ENCODE results near the gene CMIP.
A peak's percentile ranks its signal among the peaks of the same experiment; 100 is the strongest.

The CMIP gene

DNA sequence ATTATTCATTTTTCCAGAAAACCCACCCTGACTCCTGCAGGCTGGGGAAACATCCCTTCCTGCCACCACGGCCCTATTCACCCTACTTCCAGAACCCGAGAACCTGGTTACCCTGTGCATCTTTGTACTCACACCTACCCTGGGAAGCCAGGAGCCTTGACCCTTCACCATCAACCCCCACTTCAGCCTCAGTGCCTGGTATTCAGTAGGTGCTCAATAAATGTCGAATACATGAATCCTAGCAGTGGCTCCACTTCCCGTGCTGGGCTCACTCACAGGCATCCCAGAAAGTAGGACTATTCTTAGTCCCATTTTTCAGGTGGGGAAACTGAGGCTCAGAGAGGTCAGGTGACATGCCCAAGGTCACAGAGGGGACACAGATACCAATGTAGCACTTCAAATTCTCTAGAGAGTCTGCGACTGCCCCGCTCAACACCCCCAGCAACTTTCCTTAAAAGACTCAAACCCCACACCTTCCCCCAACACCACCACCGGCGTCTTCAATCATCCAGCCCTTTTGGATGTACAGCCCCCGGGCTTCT lies 36.1 kb upstream of the CMIP start:
- TF ChIP-seq EZH2 (IDR thresholded peaks at IDR 0.05; ENCODE audit: borderline replicate concordance, low read depth, low read length, severe bottlenecking) = no peak
- TF ChIP-seq, protein P1, sequence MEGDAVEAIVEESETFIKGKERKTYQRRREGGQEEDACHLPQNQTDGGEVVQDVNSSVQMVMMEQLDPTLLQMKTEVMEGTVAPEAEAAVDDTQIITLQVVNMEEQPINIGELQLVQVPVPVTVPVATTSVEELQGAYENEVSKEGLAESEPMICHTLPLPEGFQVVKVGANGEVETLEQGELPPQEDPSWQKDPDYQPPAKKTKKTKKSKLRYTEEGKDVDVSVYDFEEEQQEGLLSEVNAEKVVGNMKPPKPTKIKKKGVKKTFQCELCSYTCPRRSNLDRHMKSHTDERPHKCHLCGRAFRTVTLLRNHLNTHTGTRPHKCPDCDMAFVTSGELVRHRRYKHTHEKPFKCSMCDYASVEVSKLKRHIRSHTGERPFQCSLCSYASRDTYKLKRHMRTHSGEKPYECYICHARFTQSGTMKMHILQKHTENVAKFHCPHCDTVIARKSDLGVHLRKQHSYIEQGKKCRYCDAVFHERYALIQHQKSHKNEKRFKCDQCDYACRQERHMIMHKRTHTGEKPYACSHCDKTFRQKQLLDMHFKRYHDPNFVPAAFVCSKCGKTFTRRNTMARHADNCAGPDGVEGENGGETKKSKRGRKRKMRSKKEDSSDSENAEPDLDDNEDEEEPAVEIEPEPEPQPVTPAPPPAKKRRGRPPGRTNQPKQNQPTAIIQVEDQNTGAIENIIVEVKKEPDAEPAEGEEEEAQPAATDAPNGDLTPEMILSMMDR (IDR thresholded peaks at IDR 0.05; ENCODE audit: borderline replicate concordance, extremely low read depth, low read length, poor library complexity, severe bottlenecking) = no peak
- no peak overlapping the region for H3K9ac ChIP-seq (ENCODE audit: low read depth, low read length)
- H2AFZ ChIP-seq (ENCODE audit: low read depth, low read length) = no peak overlapping the region
- H3K4me3 ChIP-seq (ENCODE audit: low read depth in 1 of 2, low read length in 2 of 2) = no peak overlapping the region
- H4K20me1 ChIP-seq (ENCODE audit: insufficient read depth, low read length) = no peaks in the 10 kb centered on the region
- H3K27ac ChIP-seq (ENCODE audit: low read length) = no peak overlapping the region
- no peaks in the 10 kb centered on the region for H3K9me3 ChIP-seq (ENCODE audit: insufficient read depth, low read length, severe bottlenecking)
- ATAC-seq (ENCODE audit: insufficient read depth, low read depth) (no peak), DNase-seq (no peak)
- H3K79me2 ChIP-seq (ENCODE audit: insufficient read depth, low read length) = no peaks in the 10 kb centered on the region
- peaks cover 12% of the 10 kb centered on the region for H3K4me1 ChIP-seq (ENCODE audit: insufficient read depth, low read length)
- no peak overlapping the region for H3K4me2 ChIP-seq (ENCODE audit: insufficient read depth, low read length)
- no peaks in the 10 kb centered on the region for H3K27me3 ChIP-seq (ENCODE audit: insufficient read depth, low read length, poor library complexity)
- no peaks in the 10 kb centered on the region for H3K36me3 ChIP-seq (ENCODE audit: insufficient read depth, low read length)

DNA sequence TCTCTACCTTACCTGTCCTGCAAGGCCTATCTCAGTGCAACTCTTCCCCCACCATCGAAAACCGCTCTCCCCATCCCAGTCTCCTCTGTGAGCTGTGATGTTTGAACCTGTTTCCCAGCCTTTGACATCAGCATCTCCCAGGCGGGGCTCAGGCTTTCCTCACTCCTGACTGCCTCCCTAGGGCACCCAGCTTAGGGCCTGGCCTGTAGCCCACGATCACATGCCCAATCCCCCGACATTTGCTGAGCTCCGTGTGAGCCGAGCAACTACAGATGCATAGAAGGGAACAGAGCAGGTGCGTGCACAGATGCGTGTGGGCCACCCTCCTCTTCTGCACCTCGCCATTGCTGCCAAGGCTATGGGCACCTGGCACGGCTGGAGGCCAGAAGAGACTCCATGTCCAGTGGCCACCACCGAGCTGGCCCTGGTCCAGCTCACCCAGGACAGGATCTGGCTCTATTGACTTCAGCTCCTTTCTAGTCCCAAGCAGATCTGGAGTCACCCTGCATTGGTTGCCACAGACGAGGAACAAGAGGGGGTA lies 35.5 kb upstream of the CMIP start:
- H3K9ac ChIP-seq (ENCODE audit: low read depth, low read length) = no peak overlapping the region
- H3K79me2 ChIP-seq (ENCODE audit: insufficient read depth, low read length) = no peaks in the 10 kb centered on the region
- no peak overlapping the region for H3K4me3 ChIP-seq (ENCODE audit: low read depth in 1 of 2, low read length in 2 of 2)
- no peaks in the 10 kb centered on the region for H3K27me3 ChIP-seq (ENCODE audit: insufficient read depth, low read length, poor library complexity)
- no peak overlapping the region for H3K27ac ChIP-seq (ENCODE audit: low read length)
- H3K36me3 ChIP-seq (ENCODE audit: insufficient read depth, low read length) = no peaks in the 10 kb centered on the region
- no peak for TF ChIP-seq EZH2 (IDR thresholded peaks at IDR 0.05; ENCODE audit: borderline replicate concordance, low read depth, low read length, severe bottlenecking)
- TF ChIP-seq, protein P1 (IDR thresholded peaks at IDR 0.05; ENCODE audit: borderline replicate concordance, extremely low read depth, low read length, poor library complexity, severe bottlenecking) = no peak
- ATAC-seq (ENCODE audit: insufficient read depth, low read depth) (no peak), DNase-seq (no peak)
- H3K4me1 ChIP-seq (ENCODE audit: insufficient read depth, low read length) = peaks cover 6% of the 10 kb centered on the region; the same call in 1 of the 2 replicates
- no peak overlapping the region for H3K4me2 ChIP-seq (ENCODE audit: insufficient read depth, low read length)
- no peaks in the 10 kb centered on the region for H4K20me1 ChIP-seq (ENCODE audit: insufficient read depth, low read length)
- no peak overlapping the region for H2AFZ ChIP-seq (ENCODE audit: low read depth, low read length)
- no peaks in the 10 kb centered on the region for H3K9me3 ChIP-seq (ENCODE audit: insufficient read depth, low read length, severe bottlenecking)

DNA sequence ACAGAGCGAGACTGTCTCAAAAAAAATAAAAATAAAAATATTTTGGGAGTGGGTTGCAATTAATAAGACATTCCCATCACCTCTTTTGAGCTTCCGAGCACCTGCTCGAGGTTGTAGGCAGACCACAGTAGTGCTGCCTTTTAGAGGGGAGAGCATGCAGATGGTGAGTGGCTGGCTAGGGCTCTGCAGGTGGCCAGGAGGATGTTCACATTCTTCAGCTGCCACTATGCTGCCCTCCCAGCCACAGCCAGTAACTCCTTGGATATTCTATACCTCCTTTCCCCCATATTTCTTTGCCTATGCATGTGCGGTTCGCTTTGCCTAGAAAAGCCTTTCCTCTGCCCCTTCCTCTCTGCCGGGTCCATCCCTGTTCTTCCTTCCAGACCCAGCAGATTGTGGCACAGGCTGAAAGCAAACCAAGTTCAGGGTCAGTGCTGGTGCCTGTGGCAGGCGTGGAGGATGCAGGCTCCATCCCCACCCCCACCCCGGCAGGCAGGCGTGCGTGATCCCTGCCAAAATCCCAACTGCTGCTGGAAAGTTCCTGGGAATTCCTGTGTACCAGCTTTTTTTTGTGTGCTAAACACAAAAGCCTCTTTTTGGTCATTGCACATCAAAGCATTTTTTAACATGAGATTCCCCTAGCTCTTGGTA lies 33.8 kb upstream of the CMIP start:
- no peak for TF ChIP-seq EZH2 (IDR thresholded peaks at IDR 0.05; ENCODE audit: borderline replicate concordance, low read depth, low read length, severe bottlenecking)
- TF ChIP-seq, protein P1 (IDR thresholded peaks at IDR 0.05; ENCODE audit: borderline replicate concordance, extremely low read depth, low read length, poor library complexity, severe bottlenecking) = no peak
- H3K9ac ChIP-seq (ENCODE audit: low read depth, low read length) = no peak overlapping the region
- no peak overlapping the region for H2AFZ ChIP-seq (ENCODE audit: low read depth, low read length)
- H3K4me2 ChIP-seq (ENCODE audit: insufficient read depth, low read length) = no peak overlapping the region
- no peak overlapping the region for H3K4me3 ChIP-seq (ENCODE audit: low read depth in 1 of 2, low read length in 2 of 2)
- no peak for DNase-seq
- no peaks in the 10 kb centered on the region for H3K79me2 ChIP-seq (ENCODE audit: insufficient read depth, low read length)
- peak; percentile 54; the same call in 1 of the 3 replicates for ATAC-seq (ENCODE audit: insufficient read depth, low read depth)
- H3K36me3 ChIP-seq (ENCODE audit: insufficient read depth, low read length) = no peaks in the 10 kb centered on the region
- no peak overlapping the region for H3K27ac ChIP-seq (ENCODE audit: low read length)
- no peaks in the 10 kb centered on the region for H3K9me3 ChIP-seq (ENCODE audit: insufficient read depth, low read length, severe bottlenecking)
- H3K4me1 ChIP-seq (ENCODE audit: insufficient read depth, low read length) = peaks cover 5% of the 10 kb centered on the region; the same call in 1 of the 2 replicates
- no peaks in the 10 kb centered on the region for H4K20me1 ChIP-seq (ENCODE audit: insufficient read depth, low read length)
- H3K27me3 ChIP-seq (ENCODE audit: insufficient read depth, low read length, poor library complexity) = no peaks in the 10 kb centered on the region
